NOMO-1 treated with dmso at 0.1 percent for 144 hours (cell line): Measurements from ENCODE around the gene FLRT3.

ENCODE experiments used
- DNase-seq: peaks from one replicate; lab custom pipeline; 2025; ENCODE audit not compliant: unreplicated experiment; lab: John Stamatoyannopoulos, UW

Gene FLRT3

DNA sequence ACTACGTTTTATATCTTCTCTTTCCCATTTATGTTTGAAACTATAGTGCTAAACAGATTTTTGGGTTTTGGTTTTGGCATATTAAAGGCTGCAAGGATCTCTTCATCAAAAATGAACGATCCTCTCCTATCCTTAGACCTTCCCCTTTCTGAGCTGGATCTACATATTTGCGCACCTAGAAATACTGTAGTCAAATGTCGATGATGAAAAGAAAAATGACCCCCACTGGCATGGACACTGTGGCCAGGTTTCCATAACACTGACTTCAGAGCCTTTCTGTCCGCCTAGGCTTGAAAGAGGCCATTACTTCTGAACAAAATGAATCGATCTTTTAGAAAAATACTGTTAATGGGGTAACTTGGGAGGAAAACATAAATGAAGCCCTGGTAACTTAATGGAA lies 5.8 kb downstream of the FLRT3 start:
- no peak for DNase-seq

DNA sequence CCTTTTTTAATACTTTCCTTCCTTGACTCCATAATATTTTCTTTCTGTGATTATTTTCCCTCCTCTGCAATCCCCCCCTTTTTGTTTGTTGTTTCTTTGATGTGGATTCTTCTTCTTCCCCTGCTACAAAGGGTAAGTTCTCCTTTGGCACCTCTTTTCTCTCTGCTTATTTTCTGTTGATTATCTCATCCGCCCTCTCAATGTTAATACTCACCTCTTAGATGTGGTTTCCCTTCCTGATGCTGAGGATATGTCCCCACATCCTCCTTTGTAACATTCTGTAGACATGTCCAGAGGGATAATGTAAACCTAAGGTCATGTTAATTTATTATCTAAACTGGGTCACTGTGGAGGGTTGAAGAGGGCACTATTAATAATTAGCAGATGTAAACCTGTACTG lies 17.7 kb downstream of the FLRT3 start:
- no peak for DNase-seq

DNA sequence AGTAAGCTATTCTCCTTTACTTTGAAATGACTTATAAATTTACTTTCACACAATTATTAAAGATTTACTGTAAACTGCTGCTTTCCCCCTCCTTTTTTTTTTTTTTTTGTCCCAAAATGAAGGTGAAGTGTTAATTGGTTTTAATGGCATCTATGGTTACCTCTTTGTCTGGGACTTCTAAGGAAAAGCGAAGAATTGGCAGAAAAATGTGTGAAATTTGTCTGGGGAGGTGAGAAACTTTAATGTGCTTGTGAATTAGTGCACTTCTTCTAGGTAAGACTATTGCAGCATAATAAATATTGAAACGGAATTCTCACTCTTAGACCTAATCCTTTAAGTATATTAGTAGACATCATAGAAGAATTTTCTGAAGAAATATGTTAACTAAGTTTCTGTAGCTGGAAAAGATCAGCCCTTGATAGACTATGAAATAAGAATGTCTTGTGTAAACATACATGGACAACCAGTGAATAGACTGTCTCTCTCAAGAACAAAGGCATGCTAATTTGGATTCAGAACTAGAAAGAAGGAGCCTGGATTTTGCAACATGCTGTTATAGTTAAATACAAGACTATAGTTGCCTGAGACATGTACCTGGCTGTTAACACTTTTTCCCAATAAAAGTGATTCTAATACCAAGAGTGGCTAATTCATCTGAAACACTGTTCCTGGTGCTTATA lies 23.9 kb downstream of the FLRT3 start:
- no peak for DNase-seq

DNA sequence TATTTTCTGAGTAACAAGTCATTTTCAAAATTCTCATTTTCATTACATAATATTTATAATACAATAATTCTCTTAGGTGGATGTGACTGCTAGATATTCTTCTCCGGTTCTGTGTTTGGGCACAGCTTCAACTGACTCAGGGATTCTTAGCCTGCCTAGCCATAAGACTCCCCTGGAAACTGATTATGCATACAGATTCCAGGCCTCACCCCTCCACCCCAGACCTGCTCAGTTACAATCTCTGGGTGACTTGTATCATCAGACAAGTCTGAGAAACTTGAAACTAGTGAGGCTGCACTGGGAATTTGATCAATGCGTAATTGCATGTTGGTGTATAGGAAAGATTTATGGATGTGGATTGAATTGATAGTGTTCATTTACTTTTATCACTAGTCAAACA lies 25.4 kb downstream of the FLRT3 start:
- DNase-seq, result no peak

DNA sequence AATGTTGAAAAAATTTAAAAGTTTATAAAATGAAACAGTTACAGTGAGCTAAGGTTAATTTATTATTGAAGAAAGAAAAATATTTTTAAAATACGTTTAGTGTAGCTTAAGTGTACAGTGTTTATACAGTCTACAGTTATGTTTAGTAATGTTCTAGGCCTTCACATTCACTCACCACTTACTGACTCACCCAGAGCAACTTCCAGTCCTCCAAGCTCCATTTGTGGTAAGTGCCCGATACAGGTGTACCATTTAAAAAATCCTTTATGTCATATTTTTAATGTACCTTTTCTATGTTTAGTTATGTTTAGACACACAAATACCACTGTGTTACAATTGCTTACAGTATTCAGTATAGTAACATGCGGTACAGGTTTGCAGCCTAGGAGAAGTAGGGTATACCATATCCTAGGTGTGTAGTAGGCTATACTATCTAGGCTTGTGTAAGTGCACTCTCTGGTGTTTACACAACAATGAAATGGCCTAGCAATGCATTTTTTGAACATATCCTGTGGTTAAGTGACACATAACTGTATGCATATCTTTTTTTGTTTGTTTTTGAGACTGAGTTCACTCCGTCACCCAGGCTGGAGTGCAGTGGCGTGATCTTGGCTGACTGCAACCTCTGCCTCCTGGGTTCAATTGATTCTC lies 26.3 kb downstream of the FLRT3 start:
- no peak for DNase-seq

DNA sequence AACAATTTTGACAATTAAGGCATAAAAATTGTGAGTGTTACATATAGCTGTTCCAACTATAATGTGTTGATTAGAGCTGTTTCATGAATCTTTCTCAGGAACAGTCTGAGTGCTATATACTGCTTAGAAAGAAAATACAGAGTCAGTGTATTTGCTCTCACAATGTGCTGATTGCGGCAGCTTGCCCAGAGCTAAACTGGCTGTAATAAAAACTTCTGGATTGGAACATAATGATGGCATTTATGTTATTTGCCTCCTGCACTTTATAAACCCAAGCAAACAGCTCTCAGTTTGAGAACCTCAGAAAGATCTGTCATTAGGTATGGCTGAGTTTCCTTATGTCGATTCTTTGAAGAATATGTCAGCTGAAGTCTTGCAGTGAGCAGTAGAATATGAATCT lies 29.5 kb downstream of the FLRT3 start:
- DNase-seq, result no peak

DNA sequence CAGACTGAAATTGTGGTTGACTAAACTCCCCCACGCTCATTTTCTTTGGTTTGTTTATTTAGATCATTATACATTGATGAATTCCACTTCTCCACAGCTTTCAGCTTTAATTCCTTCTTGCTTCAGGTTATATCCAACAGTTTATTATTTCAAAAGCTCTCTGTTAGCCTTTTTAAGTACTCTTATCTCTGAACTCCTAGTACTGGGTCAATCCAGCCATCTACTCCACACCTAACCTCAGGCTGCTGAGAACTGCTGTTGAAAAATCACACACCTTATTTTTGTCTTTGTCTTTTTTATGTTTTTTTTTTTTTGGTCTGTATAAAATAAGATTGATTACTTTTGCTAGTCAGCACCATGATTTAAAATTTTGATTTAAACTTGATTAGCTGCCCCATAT lies 32.9 kb downstream of the FLRT3 start:
- DNase-seq, result no peak

DNA sequence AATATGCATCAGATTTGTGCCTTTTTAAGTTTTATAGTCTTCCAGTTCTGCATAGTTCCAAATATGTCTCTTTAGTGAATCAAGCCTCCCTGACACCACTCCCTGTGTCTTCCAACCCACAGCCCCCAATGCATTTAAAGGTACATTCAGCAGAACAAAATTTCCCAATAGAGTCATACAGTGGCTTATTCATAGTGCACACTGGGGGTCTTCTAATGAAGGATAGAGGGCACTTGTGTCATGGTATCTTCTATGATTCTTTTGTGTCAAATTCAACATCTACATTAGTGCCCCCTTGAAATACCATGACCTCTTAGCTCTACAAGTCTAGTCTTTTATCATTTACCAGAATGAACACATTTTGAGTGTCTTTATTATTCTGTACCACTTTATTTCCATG lies 33.8 kb downstream of the FLRT3 start:
- DNase-seq, result no peak

DNA sequence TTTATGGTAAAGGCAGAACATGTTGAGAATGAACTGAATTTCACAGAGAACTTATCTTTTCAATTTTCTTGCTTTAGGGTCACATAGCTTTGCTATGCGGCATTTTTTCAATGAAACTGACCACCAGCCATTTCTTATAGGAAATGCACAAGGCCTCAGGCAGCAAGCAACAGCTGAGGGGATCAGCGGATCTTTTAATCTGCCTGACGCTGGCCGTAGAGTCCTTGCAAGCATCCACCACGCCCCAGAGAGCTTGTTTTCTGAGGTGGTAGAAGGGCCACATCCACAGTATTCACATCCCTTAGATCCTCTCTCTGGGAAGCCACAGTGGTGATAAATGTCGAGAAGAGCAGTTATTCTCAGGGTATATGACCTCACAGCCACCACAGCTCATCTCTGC lies 34.3 kb downstream of the FLRT3 start:
- no peak for DNase-seq

DNA sequence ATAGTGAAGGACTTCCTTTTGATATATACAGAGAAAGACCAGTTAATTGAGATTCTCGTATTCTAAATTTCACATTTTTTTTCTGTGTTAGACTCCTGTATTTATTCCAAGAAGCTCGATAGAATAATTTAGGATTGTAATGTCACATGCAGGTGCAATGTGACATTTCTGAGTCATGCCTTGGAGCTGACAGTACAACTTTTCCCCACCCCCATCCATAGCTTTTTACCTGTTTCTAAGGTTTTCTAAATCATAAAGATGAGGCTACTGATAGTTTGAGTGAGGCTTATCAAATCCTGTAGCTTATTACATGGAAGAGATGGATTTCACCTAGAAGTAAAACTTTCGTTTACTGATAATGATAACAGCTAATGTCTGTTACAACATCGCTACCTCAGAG lies 37.6 kb downstream of the FLRT3 start:
- no peak for DNase-seq

DNA sequence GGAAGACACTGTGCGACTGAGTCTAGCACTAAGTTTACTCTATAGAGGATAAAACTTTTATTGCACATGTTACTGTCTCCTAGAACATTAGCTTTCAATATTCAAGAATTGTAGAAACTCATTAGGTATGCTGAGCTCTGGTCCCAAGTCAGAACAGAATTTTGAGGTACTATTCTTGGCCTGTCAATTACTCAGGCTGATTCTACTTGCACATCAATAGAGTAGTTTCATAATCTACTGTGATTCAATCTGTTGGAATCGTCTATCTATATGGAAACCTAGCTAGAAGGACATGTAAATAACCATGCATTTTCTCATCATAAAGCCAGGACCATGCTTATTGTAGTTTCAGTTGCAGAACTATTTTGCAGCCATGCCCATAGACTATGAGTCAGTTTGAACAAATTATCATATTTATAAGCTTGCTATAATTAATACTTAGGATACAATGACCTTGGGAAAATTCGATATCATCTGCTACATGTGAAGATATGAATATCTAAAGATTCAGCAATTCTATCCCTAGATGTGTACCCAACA lies 41.6 kb downstream of the FLRT3 start:
- no peak for DNase-seq

DNA sequence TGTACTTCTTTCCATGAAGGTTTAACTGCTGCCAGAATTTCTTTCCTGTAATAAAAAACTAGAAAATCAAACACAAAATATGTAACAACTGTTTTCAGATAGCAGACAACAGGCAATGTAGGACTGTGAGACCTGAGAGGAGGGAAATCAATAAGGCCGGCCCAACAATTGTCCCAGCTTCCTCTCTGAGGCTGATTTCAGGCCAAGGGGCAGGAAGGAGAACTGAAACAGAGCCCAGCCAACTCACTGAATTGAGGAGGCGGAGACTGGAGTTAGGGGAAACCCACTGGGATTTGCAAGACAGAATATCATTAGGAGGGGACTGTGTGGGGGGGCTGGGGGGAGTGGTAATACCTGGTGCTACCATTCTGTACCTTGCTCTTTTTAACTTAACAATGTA lies 42.2 kb downstream of the FLRT3 start:
- no peak for DNase-seq

DNA sequence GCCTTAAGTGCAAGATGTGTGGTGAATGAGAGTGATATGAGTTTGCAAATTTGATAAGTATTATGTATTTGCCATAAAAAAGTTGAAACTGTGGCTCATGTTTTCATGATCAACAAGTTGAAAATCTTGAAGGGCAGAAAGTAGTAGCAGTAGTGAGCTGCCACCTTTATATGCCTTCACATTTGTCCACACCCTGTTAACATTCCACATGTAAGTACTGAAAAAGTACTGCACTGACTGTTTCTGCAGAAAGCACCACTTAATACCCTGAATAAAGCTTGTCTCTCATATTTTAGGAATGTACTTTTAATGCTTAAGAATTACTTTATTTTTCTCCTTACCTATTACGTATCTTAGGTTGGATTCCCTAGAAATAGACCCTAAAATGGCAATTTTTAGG lies 45.9 kb downstream of the FLRT3 start:
- no peak for DNase-seq

DNA sequence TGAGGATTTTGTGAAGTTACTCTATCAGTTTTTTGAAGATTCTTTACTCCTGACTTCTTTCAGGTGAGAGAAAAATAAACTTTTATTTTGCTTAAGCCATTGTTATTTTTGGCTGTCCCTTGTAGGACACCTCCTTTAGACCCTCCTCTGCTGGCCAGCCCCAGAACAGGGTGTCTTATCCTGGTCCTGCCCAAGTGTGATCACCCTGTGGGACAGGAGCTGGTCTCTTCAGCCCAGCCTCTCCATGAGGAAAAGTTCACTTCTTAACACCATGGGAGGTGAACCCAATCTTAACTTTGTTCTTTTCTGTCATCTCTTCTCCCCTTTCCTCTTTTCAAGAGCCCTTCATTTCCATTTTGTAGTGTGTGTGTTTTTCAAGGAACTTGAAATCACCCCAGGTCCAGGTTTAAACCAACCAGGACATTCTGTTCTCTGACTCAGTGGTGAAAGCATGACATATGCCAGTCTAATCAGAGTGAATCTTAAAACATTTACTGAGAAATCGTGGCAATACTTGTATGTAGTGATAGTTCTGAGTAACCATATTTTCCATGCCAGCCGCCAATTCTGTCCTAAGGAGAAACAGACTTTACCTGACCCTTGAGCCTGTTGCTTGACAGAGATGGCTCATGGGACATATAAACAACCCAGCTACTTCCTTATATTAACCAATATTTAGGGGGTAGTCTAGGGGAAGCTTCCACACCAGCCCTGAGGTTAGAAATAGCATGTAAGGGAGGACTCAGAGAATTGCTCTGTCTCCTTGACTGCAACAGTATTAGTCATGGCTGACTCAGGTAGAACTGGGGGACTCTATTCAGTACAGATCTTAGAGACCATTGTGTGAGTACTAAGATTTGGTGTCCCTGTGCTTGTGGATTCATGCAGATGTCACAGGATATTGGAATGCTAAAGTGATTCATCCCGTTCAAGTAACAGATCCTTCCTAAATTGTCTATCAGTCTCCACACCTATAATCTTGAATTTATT lies 48.8 kb downstream of the FLRT3 start:
- DNase-seq, result no peak

DNA sequence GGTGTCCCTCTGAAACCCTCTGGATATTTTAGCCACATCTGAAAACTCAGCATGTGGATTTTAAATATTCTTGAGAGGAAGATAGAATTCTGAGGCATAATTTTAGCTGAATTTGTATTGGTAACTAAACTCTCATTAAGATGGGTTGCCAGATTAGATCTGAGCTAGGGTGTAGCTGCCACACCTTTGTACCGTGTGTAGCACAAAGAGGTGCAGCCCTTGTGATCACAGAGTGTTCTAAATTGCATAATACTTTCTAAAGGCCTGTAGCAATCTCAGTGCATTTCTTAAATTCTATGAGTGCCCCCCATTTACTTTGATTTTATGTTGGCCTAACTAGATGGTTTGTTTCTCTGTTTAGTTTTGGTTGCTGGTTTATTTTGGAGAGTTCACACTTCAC lies 53.0 kb downstream of the FLRT3 start:
- DNase-seq, result no peak

DNA sequence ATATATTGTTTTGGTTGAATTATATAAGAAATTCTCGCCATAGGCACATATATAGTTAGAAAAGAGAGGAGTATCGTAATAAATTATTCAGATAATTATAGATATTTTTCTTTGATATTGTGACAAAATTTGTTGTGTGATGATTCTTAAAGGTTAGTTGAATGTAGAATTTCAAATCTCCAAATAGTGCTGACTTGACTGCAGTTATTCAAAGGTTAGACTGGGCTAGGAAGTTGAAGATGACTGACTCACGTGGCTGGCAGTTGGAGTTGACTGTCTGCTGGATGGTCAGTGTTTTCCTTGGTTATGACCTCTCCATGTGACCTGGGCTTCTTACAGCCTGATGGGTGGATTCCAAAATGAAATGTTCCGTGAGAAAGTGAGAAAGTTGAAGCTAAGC lies 55.3 kb downstream of the FLRT3 start:
- DNase-seq, result no peak
